Prostate gland (tissue), 2 donors: ENCODE measurements around the gene OTUB2. TPM values are rescaled to one million over a fixed set of nuclear protein-coding genes. Genes with fewer than 3 reads are reported as not detected.

Experiments
- DNase-seq: peaks from one replicate; pipeline ENCODE4 v3.0.0-alpha.2; 2019; ENCODE audit warnings: low spot score
- H3K27ac ChIP-seq, 2 donors: fragments of 200-600 bp; sonication (generic); 2 replicates each; pipeline ENCODE4 v1.5.1; 2017 to 2019
- H3K27me3 ChIP-seq: fragments of 200-600 bp; sonication (generic); replicated peaks from 2 replicates; pipeline ENCODE4 v1.5.1; 2019; ENCODE audit not compliant: insufficient read depth
- H3K36me3 ChIP-seq, 2 donors: fragments of 200-600 bp; sonication (generic); 1 replicate in 1 of 2; 2 replicates in 1 of 2; pipeline versions ENCODE4 v1.5.1 to v1.8.1; 2017 to 2019
- H3K4me1 ChIP-seq: fragments of 200-600 bp; sonication (generic); replicated peaks from 2 replicates; pipeline ENCODE4 v1.5.1; 2019
- H3K4me3 ChIP-seq, 2 donors: fragments of 200-600 bp; sonication (generic); 2 replicates each; pipeline ENCODE4 v1.5.1; 2017 to 2019
- H3K9me3 ChIP-seq: fragments of 200-600 bp; sonication (generic); 2 replicates; pipeline ENCODE4 v1.5.1; 2017
- CTCF ChIP-seq, 4 experiments: fragments of 200-600 bp in 2 of 4; fragments of 450-650 bp in 2 of 4; sonication (generic) in 2 of 4; IDR thresholded peaks; 1 replicate in 3 of 4; 2 replicates in 1 of 4; pipeline ENCODE4 v1.5.1; 2016 to 2019; ENCODE audit warnings: antibody characterized with exemption in 4 of 4, mild to moderate bottlenecking in 2 of 4, moderate library complexity in 2 of 4
- POLR2A ChIP-seq: fragments of 450-650 bp; IDR thresholded peaks from one replicate; pipeline ENCODE4 v1.6.1; 2016; ENCODE audit warnings: antibody characterized with exemption, mild to moderate bottlenecking
- POLR2AphosphoS5 ChIP-seq: sonication (generic); formaldehyde crosslinking; IDR thresholded peaks from one replicate; pipeline ENCODE4 v1.6.1; 2017; ENCODE audit warnings: antibody characterized with exemption
- WGBS: methylation state at CpG from one replicate; pipeline ENCODE4 v1.1.5; 2018; 5-methylcytosine and 5-hydroxymethylcytosine counted together
- intact Hi-C: fragments of 100-400 bp; cut with DNase I; formaldehyde crosslinking; loops from one replicate; pipeline ENCODE4 v1.14.2; 2022
- total RNA-seq, 2 donors: library from RNA; depleted of rRNA; stranded (reverse); fragments of >200 nt; gene quantifications; one replicate each; pipeline ENCODE4 v1.1.0, GENCODE V29; 2016

OTUB2 gene
- total RNA-seq, 2 donors from 2014 or later: 1.5 to 3.0 TPM

GRCh38 chr14:94001501-94002396 is 24.4 kb upstream of the OTUB2 start:
- Histone ChIP-seq H3K27me3 (no peaks in the 10 kb centered on the region), H3K9me3 (no peaks in the 10 kb centered on the region), H3K4me3 (no peak overlapping the region), H3K27ac (no peak overlapping the region), H3K36me3 (no peaks in the 10 kb centered on the region), H3K4me1 (no peaks in the 10 kb centered on the region)
- DNase-seq: peak; percentile 47
- TF ChIP-seq CTCF (IDR thresholded peaks at IDR 0.05): peak; percentile 88 to 93 (median 89)
- TF ChIP-seq POLR2A: no peak
- TF ChIP-seq POLR2AphosphoS5: peak; percentile 30
- 43% methylated on average over 26 of the region's 26 CpGs for WGBS
- intact Hi-C loops: loop anchor here (1.0 to 10.0 kb wide), 2 partner anchors 62 to 217 kb away; partner anchors contain the start of gene PRIMA1

- no peaks in the 10 kb centered on the region for H3K4me1 ChIP-seq
- no peaks in the 10 kb centered on the region for H3K9me3 ChIP-seq
- H3K27ac ChIP-seq: no peak overlapping the region
- intact Hi-C loops: loop anchor here (10.0 kb wide), 1 partner anchor 219 kb away; the partner anchor contains the start of gene PRIMA1
- no peak overlapping the region for H3K4me3 ChIP-seq
- no peaks in the 10 kb centered on the region for H3K27me3 ChIP-seq
- TF ChIP-seq POLR2A (no peak), CTCF (IDR thresholded peaks at IDR 0.05) (no peak), POLR2AphosphoS5 (no peak)
- DNase-seq: no peak
- H3K36me3 ChIP-seq: no peaks in the 10 kb centered on the region
- 98% methylated on average over 4 of the region's 4 CpGs for WGBS
Observed at GRCh38 chr14:94003397-94003796, 22.7 kb upstream of the OTUB2 start.

- no peak for DNase-seq
- H3K27me3 ChIP-seq: no peaks in the 10 kb centered on the region
- no peak overlapping the region for H3K27ac ChIP-seq
- 89% methylated on average over 8 of the region's 8 CpGs for WGBS
- H3K9me3 ChIP-seq: no peaks in the 10 kb centered on the region
- intact Hi-C loops: loop anchor here (10.0 kb wide), 1 partner anchor 219 kb away; the partner anchor contains the start of gene PRIMA1
- H3K4me3 ChIP-seq: no peak overlapping the region
- TF ChIP-seq CTCF (IDR thresholded peaks at IDR 0.05) (no peak), POLR2AphosphoS5 (no peak), POLR2A (no peak)
- H3K36me3 ChIP-seq: no peaks in the 10 kb centered on the region
- no peaks in the 10 kb centered on the region for H3K4me1 ChIP-seq
Observed at GRCh38 chr14:94004015-94004414, 22.1 kb upstream of the OTUB2 start.

GRCh38 chr14:94005324-94006073 is 20.6 kb upstream of the OTUB2 start:
- Histone ChIP-seq H3K27ac (no peak overlapping the region), H3K36me3 (no peaks in the 10 kb centered on the region), H3K27me3 (no peaks in the 10 kb centered on the region), H3K4me3 (no peak overlapping the region), H3K9me3 (no peaks in the 10 kb centered on the region), H3K4me1 (no peaks in the 10 kb centered on the region)
- no peak for TF ChIP-seq POLR2A
- no peak for TF ChIP-seq CTCF (IDR thresholded peaks at IDR 0.05)
- no peak for TF ChIP-seq POLR2AphosphoS5
- no peak for DNase-seq
- 43% methylated on average over 14 of the region's 14 CpGs for WGBS
- intact Hi-C loops: loop anchor here (10.0 kb wide), 1 partner anchor 221 kb away; the partner anchor contains the start of gene PRIMA1
